Stomach (tissue), 4 donors: ENCODE data around the gene CHD9NB.

Source experiments
- EP300 ChIP-seq: sonication (generic); formaldehyde crosslinking; IDR thresholded peaks from one replicate; pipeline ENCODE4 v1.6.1; 2017; ENCODE audit warnings: antibody characterized with exemption
- POLR2A ChIP-seq, 4 donors: fragments of 450-650 bp; IDR thresholded peaks; one replicate each; pipeline ENCODE4 v1.6.1; 2016; ENCODE audit warnings: antibody characterized with exemption in 4 of 4, control low read depth in 2 of 4, mild to moderate bottlenecking in 1 of 4, moderate library complexity in 1 of 4
- POLR2AphosphoS5 ChIP-seq, 3 donors: sonication (generic); formaldehyde crosslinking; IDR thresholded peaks; one replicate each; pipeline ENCODE4 v1.6.1; 2016; ENCODE audit warnings: antibody characterized with exemption in 3 of 3
- TF ChIP-seq, protein P1 (sequence below), 7 experiments: fragments of 450-650 bp in 4 of 7; fragments of 200-600 bp in 3 of 7; sonication (generic) in 3 of 7; IDR thresholded peaks; one replicate each; pipeline ENCODE4 v1.5.1; 2016 to 2019; ENCODE audit warnings: antibody characterized with exemption in 7 of 7, control low read depth in 2 of 7, mild to moderate bottlenecking in 1 of 7

GRCh38 chr16:53035176-53035942, 17.3 kb downstream of the CHD9NB start:
- no peak for TF ChIP-seq EP300
- TF ChIP-seq, protein P1, sequence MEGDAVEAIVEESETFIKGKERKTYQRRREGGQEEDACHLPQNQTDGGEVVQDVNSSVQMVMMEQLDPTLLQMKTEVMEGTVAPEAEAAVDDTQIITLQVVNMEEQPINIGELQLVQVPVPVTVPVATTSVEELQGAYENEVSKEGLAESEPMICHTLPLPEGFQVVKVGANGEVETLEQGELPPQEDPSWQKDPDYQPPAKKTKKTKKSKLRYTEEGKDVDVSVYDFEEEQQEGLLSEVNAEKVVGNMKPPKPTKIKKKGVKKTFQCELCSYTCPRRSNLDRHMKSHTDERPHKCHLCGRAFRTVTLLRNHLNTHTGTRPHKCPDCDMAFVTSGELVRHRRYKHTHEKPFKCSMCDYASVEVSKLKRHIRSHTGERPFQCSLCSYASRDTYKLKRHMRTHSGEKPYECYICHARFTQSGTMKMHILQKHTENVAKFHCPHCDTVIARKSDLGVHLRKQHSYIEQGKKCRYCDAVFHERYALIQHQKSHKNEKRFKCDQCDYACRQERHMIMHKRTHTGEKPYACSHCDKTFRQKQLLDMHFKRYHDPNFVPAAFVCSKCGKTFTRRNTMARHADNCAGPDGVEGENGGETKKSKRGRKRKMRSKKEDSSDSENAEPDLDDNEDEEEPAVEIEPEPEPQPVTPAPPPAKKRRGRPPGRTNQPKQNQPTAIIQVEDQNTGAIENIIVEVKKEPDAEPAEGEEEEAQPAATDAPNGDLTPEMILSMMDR (IDR thresholded peaks at IDR 0.05): no peak
- no peak for TF ChIP-seq POLR2A (IDR thresholded peaks at IDR 0.05)
- TF ChIP-seq POLR2AphosphoS5 (IDR thresholded peaks at IDR 0.05): no peak
